Mucosa of rectum (tissue), 2 donors: ENCODE results near the gene ARRDC1.

Experiments
- H3K27ac ChIP-seq, 2 donors: one replicate each; pipeline ENCODE4 v1.7.0; 2013; ENCODE audit warnings: inconsistent platforms in 2 of 2, low read depth in 2 of 2, low read length in 2 of 2
- H3K27me3 ChIP-seq, 2 donors: one replicate each; pipeline ENCODE4 v1.7.0; 2013; ENCODE audit warnings: low read length in 2 of 2; ENCODE audit not compliant: control insufficient read depth in 2 of 2, insufficient read depth in 2 of 2
- H3K36me3 ChIP-seq, 2 donors: one replicate each; pipeline ENCODE4 v1.7.0; 2013; ENCODE audit warnings: low read length in 2 of 2; ENCODE audit not compliant: control insufficient read depth in 2 of 2, insufficient read depth in 2 of 2
- H3K4me1 ChIP-seq, 2 donors: one replicate each; pipeline ENCODE4 v1.7.0; 2013; ENCODE audit warnings: low read length in 2 of 2, mild to moderate bottlenecking in 1 of 2; ENCODE audit not compliant: control insufficient read depth in 2 of 2, insufficient read depth in 2 of 2
- H3K4me3 ChIP-seq, 2 donors: one replicate each; pipeline ENCODE4 v1.7.0; 2013; ENCODE audit warnings: low read length in 2 of 2
- H3K9ac ChIP-seq, 2 donors: one replicate each; pipeline ENCODE4 v1.7.0; 2013; ENCODE audit warnings: low read length in 2 of 2, low read depth in 1 of 2, mild to moderate bottlenecking in 1 of 2
- H3K9me3 ChIP-seq, 2 donors: one replicate each; pipeline ENCODE4 v1.7.0; 2013; ENCODE audit warnings: low read length in 2 of 2; ENCODE audit not compliant: control insufficient read depth in 2 of 2
- donor health status: healthy.
- donor health status: Normal muscosa, but diverticular disease.

The ARRDC1 gene

DNA sequence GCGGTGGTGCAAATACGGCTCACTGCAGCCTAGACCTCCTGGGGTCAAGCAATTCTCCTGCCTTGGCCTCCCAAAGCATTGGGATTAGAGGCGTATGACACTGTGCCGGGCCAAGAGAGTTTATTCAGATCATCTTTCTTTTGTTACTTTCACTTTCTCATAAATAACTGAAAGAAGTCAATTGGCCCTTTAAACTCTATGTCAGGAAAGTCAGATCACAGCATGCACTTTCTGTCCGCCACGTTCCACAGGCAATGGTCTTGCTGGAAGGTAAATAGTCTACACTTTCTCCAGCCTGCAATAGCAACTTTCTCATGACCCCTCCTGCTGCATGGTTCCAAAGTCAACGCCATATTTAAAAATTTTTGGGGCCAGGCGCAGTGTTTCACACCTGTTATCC is 6.5 kb upstream of the ARRDC1 start:
- no peak overlapping the region for H3K4me3 ChIP-seq
- H3K9ac ChIP-seq: no peak overlapping the region
- no peaks in the 10 kb centered on the region for H3K27me3 ChIP-seq
- H3K4me1 ChIP-seq: no peaks in the 10 kb centered on the region
- no peak overlapping the region for H3K27ac ChIP-seq
- H3K36me3 ChIP-seq: no peaks in the 10 kb centered on the region
- H3K9me3 ChIP-seq: no peaks in the 10 kb centered on the region

DNA sequence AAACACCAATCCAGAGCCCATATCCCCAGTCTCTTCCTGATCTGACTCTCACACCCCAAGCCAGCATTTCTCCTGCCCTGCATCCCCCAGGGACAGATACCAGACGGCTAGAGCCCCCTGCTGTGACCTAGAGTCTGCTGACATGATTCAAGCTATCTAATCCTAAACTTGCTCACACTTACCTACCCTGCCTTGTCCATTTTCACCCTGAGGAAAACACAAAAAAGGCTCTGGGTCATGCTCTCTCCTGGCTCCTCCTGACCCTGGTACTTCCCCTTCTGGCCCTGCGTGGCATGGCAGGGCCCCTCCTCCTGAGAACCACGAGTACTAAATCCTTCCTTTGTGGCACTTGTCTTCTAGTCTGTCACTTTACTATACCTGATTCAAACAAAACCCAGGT is 2.8 kb upstream of the ARRDC1 start:
- Histone ChIP-seq H3K36me3 (no peaks in the 10 kb centered on the region), H3K9ac (no peak overlapping the region), H3K9me3 (no peaks in the 10 kb centered on the region), H3K4me1 (peaks cover 15 to 16% of the 10 kb centered on the region in 2 donors), H3K4me3 (no peak overlapping the region), H3K27me3 (no peaks in the 10 kb centered on the region), H3K27ac (no peak overlapping the region)

DNA sequence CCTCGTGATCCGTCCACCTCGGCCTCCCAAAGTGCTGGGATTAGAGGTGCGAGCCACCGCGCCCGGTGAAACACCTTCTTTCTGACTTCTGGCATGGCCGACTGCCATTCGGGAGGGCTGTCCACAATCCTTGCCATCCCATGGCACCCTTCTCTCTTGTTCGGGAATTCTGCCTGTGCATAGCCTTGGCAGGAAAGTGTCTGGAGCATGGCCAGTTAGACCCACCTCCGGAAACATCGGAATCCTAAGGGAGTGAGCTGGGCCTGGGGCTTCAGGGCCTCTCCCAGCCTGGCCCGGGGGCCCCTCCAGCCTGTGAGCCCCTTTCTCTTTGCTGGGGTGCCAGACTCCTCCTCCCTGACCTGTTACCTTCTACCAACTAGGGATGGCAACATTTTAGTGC is 1.6 kb upstream of the ARRDC1 start:
- H3K9ac ChIP-seq: no peak overlapping the region
- H3K4me3 ChIP-seq: no peak overlapping the region
- H3K9me3 ChIP-seq: no peaks in the 10 kb centered on the region
- no peaks in the 10 kb centered on the region for H3K27me3 ChIP-seq
- peaks cover 15 to 19% of the 10 kb centered on the region in 2 donors for H3K4me1 ChIP-seq
- H3K36me3 ChIP-seq: no peaks in the 10 kb centered on the region
- H3K27ac ChIP-seq: no peak overlapping the region

GRCh38 chr9:137604345-137605086 is 970 bp upstream of the ARRDC1 start:
- Histone ChIP-seq H3K9ac (no peak overlapping the region), H3K27ac (peak overlapping the region in 1 of 2 donors; percentile 22), H3K36me3 (no peaks in the 10 kb centered on the region), H3K27me3 (no peaks in the 10 kb centered on the region), H3K4me3 (peak overlapping the region in 1 of 2 donors; percentile 23), H3K9me3 (no peaks in the 10 kb centered on the region), H3K4me1 (peaks cover 15 to 19% of the 10 kb centered on the region in 2 donors)

GRCh38 chr9:137606005-137606621 is 627 bp downstream of the ARRDC1 start:
- peak overlapping the region; percentile 68 to 94 for H3K9ac ChIP-seq
- H3K4me1 ChIP-seq: peaks cover 19 to 23% of the 10 kb centered on the region in 2 donors
- H3K27me3 ChIP-seq: no peaks in the 10 kb centered on the region
- no peaks in the 10 kb centered on the region for H3K36me3 ChIP-seq
- H3K9me3 ChIP-seq: no peaks in the 10 kb centered on the region
- peak overlapping the region; percentile 65 to 86 for H3K4me3 ChIP-seq
- peak overlapping the region; percentile 95 to 97 for H3K27ac ChIP-seq

GRCh38 chr9:137606734-137607138 is 1.2 kb downstream of the ARRDC1 start:
- peaks cover 25 to 29% of the 10 kb centered on the region in 2 donors for H3K4me1 ChIP-seq
- H3K27ac ChIP-seq: peak overlapping the region; percentile 95 to 97
- peak overlapping the region; percentile 68 to 94 for H3K9ac ChIP-seq
- H3K36me3 ChIP-seq: no peaks in the 10 kb centered on the region
- no peaks in the 10 kb centered on the region for H3K9me3 ChIP-seq
- peak overlapping the region; percentile 65 to 86 for H3K4me3 ChIP-seq
- H3K27me3 ChIP-seq: no peaks in the 10 kb centered on the region

DNA sequence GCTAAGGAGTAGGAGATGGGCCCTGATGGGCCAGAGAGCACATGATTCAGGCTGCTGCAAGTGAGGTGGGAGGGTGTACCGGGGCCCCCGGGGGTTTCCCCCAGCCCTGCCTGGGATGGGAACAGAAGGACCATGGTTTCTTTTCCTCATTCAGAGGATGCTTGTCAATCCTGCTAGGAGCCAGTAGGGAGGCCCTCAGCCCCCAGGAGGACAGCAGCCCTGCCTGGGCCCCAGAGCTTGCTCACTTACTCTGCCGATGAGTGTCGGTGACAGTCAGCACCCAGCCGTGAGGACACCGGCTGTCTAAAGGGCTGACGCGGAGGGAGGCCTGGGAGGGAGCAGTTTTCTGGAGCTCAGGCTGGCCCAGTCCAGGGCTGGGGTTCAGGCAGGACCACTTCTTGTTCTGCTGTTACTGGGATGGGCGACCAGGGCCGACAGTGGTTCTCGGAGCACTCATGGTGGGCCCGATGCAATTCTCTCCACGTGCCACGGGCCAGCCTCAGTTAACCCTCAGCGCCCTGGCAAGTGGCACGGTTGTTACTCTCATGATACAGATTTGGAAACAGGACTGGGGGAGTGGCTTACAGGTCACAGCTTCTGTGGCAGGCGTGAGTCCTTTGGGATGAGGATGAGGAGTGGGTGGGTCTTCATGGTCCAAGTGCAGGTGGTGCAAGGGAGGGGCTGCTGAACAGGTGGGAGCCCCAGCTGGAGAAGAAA is 1.8 kb downstream of the ARRDC1 start:
- peak overlapping the region; percentile 95 to 97 for H3K27ac ChIP-seq
- peaks cover 31 to 35% of the 10 kb centered on the region in 2 donors for H3K4me1 ChIP-seq
- no peaks in the 10 kb centered on the region for H3K9me3 ChIP-seq
- peak overlapping the region; percentile 65 to 86 for H3K4me3 ChIP-seq
- no peaks in the 10 kb centered on the region for H3K36me3 ChIP-seq
- H3K9ac ChIP-seq: peak overlapping the region; percentile 68 to 94
- no peaks in the 10 kb centered on the region for H3K27me3 ChIP-seq

DNA sequence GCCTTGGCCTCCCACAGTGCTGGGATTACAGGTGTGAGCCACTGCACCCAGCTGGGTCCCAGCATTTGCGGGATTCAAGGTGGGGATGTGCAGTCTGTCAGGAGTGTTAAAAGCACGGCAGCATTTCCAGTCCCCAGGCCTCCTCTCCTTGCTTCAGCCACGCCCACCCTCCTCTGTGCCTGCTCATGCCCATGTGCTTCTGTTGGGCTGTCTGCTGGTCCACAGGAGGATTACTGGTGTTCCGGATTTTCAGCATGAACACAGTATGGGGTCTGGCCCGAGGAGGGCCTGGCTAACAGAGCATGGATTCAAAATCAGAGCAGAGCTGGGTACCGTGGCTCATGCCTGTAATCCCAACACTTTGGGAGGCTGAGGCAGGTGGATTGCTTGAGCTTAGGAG is 5.5 kb downstream of the ARRDC1 start:
- Histone ChIP-seq H3K4me3 (peak overlapping the region; percentile 42 to 50), H3K27me3 (no peaks in the 10 kb centered on the region), H3K27ac (peak overlapping the region; percentile 97 to 98), H3K9me3 (no peaks in the 10 kb centered on the region), H3K36me3 (peaks cover 17 to 21% of the 10 kb centered on the region in 2 donors), H3K9ac (peak overlapping the region in 1 of 2 donors; percentile 83), H3K4me1 (peaks cover 44 to 45% of the 10 kb centered on the region in 2 donors)

GRCh38 chr9:137611623-137612609 is 6.4 kb downstream of the ARRDC1 start:
- Histone ChIP-seq H3K4me1 (peaks cover 37 to 39% of the 10 kb centered on the region in 2 donors), H3K36me3 (peaks cover 21% of the 10 kb centered on the region in 2 donors), H3K9ac (peak overlapping the region; percentile 78 to 83), H3K9me3 (no peaks in the 10 kb centered on the region), H3K27me3 (no peaks in the 10 kb centered on the region), H3K4me3 (peak overlapping the region; percentile 42 to 50), H3K27ac (peak overlapping the region; percentile 97 to 98)
